ENCODE data around the gene RBM20.

The RBM20 gene

DNA sequence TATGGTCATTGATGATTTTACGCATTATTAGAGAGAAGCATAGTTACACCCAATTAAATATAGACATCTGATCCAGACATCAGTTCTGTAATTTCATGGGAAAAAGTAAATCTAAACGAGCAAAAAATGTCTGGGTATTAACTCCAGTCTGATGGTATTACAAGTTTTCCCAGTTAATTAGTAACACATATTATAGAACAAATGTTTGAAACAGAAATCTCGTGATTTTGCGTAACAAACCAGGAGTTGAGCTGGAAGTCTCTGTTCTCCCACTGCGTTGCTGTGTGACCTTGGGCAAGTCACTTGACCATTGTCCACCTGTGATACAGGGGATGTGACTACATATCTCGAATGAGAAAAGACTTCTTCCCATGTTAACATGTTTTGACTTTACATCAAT, 43.3 kb downstream of the RBM20 start:
- no peak for DNase-seq
- H3K9me3 ChIP-seq (ENCODE audit: severe bottlenecking): no peaks in the 10 kb centered on the region
- no peak for TF ChIP-seq CTCF (IDR thresholded peaks at IDR 0.05; ENCODE audit: low read depth, low read length)
- H3K4me3 ChIP-seq (ENCODE audit: low read depth, low read length): no peak overlapping the region
- H3K36me3 ChIP-seq: no peaks in the 10 kb centered on the region
- H3K27ac ChIP-seq: no peak overlapping the region
- no peaks in the 10 kb centered on the region for H3K27me3 ChIP-seq (ENCODE audit: insufficient read depth, low read depth, severe bottlenecking)

GRCh38 chr10:110691139-110691538, 47.0 kb downstream of the RBM20 start:
- no peaks in the 10 kb centered on the region for H3K9me3 ChIP-seq (ENCODE audit: severe bottlenecking)

DNA sequence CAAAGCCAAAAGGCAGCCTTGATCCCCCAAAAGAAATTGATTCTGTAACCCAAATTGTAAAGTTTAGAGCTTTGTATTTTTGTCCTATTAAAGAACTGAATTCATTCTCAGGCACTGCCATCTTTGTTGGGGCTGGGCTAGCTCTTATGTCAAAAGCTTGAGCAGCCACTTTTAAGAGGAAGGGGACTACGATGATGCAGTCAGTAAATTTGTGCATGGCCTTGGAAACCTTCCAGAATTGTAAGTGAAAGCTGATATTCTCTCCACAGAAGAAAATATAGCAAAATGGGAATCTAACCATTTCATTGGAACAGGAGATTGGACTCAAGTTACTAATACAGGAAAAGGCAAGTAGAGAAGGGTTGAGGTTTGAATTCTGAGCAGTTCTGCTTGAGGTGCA, 50.1 kb downstream of the RBM20 start:
- TF ChIP-seq CTCF (IDR thresholded peaks at IDR 0.05; ENCODE audit: low read depth, low read length): no peak
- Histone ChIP-seq H3K9me3 (ENCODE audit: severe bottlenecking) (no peaks in the 10 kb centered on the region), H3K36me3 (no peaks in the 10 kb centered on the region), H3K27me3 (ENCODE audit: insufficient read depth, low read depth, severe bottlenecking) (no peaks in the 10 kb centered on the region), H3K4me3 (ENCODE audit: low read depth, low read length) (no peak overlapping the region), H3K27ac (no peak overlapping the region)
- no peak for DNase-seq

More at GRCh38 chr10:110691139-110691538, 47.0 kb downstream of the RBM20 start:
- Histone ChIP-seq H3K27me3 (ENCODE audit: insufficient read depth, low read depth, severe bottlenecking) (no peaks in the 10 kb centered on the region), H3K36me3 (no peaks in the 10 kb centered on the region), H3K27ac (no peak overlapping the region), H3K4me3 (ENCODE audit: low read depth, low read length) (no peak overlapping the region)
- DNase-seq: no peak
- TF ChIP-seq CTCF (IDR thresholded peaks at IDR 0.05; ENCODE audit: low read depth, low read length): no peak

DNA sequence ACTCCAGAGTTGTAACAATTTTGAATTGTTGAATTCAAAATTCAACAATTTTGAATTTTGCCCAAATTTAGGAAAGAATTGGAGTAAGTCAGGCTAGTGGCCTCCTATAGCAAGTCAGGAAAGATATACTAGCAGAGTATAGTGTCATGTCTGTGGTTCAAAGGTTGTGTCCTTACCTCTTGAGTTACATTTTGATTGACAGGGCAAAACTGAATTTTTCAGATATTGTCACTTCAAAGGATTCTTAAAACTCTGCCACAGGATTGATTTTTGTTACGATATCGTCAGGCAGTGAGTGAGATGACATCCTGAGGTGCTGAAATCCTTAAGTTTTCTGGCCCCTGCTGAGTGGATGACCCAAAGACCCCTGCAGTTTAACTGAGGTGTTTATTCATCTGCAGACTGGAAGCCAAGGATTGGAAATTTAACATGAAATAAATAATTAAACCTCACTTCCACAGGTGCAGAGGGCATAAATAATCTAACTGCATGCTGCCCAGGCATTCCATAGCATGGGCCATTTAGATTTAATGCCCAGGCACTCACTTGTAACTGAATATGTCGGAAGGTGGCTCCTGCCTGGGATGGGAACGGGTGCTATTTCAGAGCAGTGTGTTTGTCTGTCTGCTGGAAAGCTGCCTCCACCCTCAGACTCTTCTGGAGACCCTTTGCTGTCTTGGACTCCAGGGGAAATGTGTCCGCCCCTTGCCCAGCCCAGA, 50.8 kb downstream of the RBM20 start:
- DNase-seq: no peak
- no peak overlapping the region for H3K27ac ChIP-seq
- H3K27me3 ChIP-seq (ENCODE audit: insufficient read depth, low read depth, severe bottlenecking): no peaks in the 10 kb centered on the region
- H3K4me3 ChIP-seq (ENCODE audit: low read depth, low read length): no peak overlapping the region
- no peaks in the 10 kb centered on the region for H3K9me3 ChIP-seq (ENCODE audit: severe bottlenecking)
- H3K36me3 ChIP-seq: no peaks in the 10 kb centered on the region
- no peak for TF ChIP-seq CTCF (IDR thresholded peaks at IDR 0.05; ENCODE audit: low read depth, low read length)

- Histone ChIP-seq H3K36me3 (no peaks in the 10 kb centered on the region), H3K27ac (no peak overlapping the region), H3K27me3 (ENCODE audit: insufficient read depth, low read depth, severe bottlenecking) (no peaks in the 10 kb centered on the region), H3K4me3 (ENCODE audit: low read depth, low read length) (no peak overlapping the region), H3K9me3 (ENCODE audit: severe bottlenecking) (no peaks in the 10 kb centered on the region)
- no peak for DNase-seq
- no peak for TF ChIP-seq CTCF (IDR thresholded peaks at IDR 0.05; ENCODE audit: low read depth, low read length)
Measured at GRCh38 chr10:110695539-110695886, 51.4 kb downstream of the RBM20 start.

- no peak overlapping the region for H3K4me3 ChIP-seq (ENCODE audit: low read depth, low read length)
- no peaks in the 10 kb centered on the region for H3K36me3 ChIP-seq
- H3K27ac ChIP-seq: no peak overlapping the region
- H3K27me3 ChIP-seq (ENCODE audit: insufficient read depth, low read depth, severe bottlenecking): no peaks in the 10 kb centered on the region
- TF ChIP-seq CTCF (IDR thresholded peaks at IDR 0.05; ENCODE audit: low read depth, low read length): no peak
- no peaks in the 10 kb centered on the region for H3K9me3 ChIP-seq (ENCODE audit: severe bottlenecking)
- no peak for DNase-seq
Measured at GRCh38 chr10:110696436-110696835, 52.3 kb downstream of the RBM20 start.

All from WERI-Rb-1 (cell line).